ENCODE measurements around the gene ADARB1. TPM values are rescaled to one million over a fixed set of nuclear protein-coding genes. Genes with fewer than 3 reads are reported as not detected.

The ADARB1 gene
- total and polyA plus RNA-seq, 2 experiments from 2014 or later: 4.8 to 14.8 TPM

GRCh38 chr21:45072738-45073300 is 1.6 kb upstream of the ADARB1 start:
- H3K4me1 Mint-ChIP-seq: peaks cover 13% of the 10 kb centered on the region
- H3K79me2 ChIP-seq (replicated peaks; ENCODE audit: insufficient read depth): peaks cover under 1% of the 10 kb centered on the region; the same call in 1 of the 2 replicates
- H3K27ac Mint-ChIP-seq: no peak overlapping the region
- ATAC-seq (peak; percentile 34), DNase-seq (ENCODE audit: low spot score) (peak; percentile 47)
- H3K27ac ChIP-seq (ENCODE audit: low read depth): 0 out of 2 replicates have a peak overlapping the region, but pooled peaks have one; percentile 55
- H3K36me3 ChIP-seq (ENCODE audit: insufficient read depth): no peaks in the 10 kb centered on the region
- H3F3A ChIP-seq (replicated peaks; ENCODE audit: low read depth): peaks cover 12% of the 10 kb centered on the region; the same call in 1 of the 2 replicates
- peaks cover 3% of the 10 kb centered on the region; the same call in 1 of the 3 replicates for H3K36me3 Mint-ChIP-seq (ENCODE audit: low read depth)
- peak overlapping the region; percentile 82 for H3K4me3 Mint-ChIP-seq
- no peak overlapping the region for H3K4me3 ChIP-seq
- peaks cover 22% of the 10 kb centered on the region for H3K27me3 ChIP-seq (ENCODE audit: insufficient read depth)
- H3K27me3 Mint-ChIP-seq (ENCODE audit: insufficient read depth, low read depth, poor library complexity): peaks cover 22% of the 10 kb centered on the region
- TF ChIP-seq, protein P1, sequence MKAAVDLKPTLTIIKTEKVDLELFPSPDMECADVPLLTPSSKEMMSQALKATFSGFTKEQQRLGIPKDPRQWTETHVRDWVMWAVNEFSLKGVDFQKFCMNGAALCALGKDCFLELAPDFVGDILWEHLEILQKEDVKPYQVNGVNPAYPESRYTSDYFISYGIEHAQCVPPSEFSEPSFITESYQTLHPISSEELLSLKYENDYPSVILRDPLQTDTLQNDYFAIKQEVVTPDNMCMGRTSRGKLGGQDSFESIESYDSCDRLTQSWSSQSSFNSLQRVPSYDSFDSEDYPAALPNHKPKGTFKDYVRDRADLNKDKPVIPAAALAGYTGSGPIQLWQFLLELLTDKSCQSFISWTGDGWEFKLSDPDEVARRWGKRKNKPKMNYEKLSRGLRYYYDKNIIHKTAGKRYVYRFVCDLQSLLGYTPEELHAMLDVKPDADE (IDR thresholded peaks at IDR 0.05): no peak
- no peak for TF ChIP-seq JUNB (IDR thresholded peaks at IDR 0.05; ENCODE audit: unreplicated experiment)
- TF ChIP-seq CREB1 (CRISPR knock-in tag; IDR thresholded peaks at IDR 0.05; ENCODE audit: low read depth): no peak
- TF ChIP-seq STAT1 (IDR thresholded peaks at IDR 0.05; ENCODE audit: unreplicated experiment): no peak
- no peak for TF ChIP-seq REST (IDR thresholded peaks at IDR 0.05; ENCODE audit: unreplicated experiment)
- no peak for TF ChIP-seq EZH2phosphoT487 (IDR thresholded peaks at IDR 0.05; ENCODE audit: unreplicated experiment)
- no peak for TF ChIP-seq ZNF331 (CRISPR knock-in tag; IDR thresholded peaks at IDR 0.05; ENCODE audit: low read depth)
- no peak for TF ChIP-seq EZH2 (IDR thresholded peaks at IDR 0.05; ENCODE audit: low read depth, unreplicated experiment)
- no peak for TF ChIP-seq POLR2AphosphoS5 (IDR thresholded peaks at IDR 0.05; ENCODE audit: low read depth)
- TF ChIP-seq NANOG (IDR thresholded peaks at IDR 0.05; ENCODE audit: borderline replicate concordance): no peak
- no peak for TF ChIP-seq CTCF (conservative IDR thresholded peaks at IDR 0.05; ENCODE audit: low read depth in 2 of 2)
- no peak for TF ChIP-seq ZNF462 (CRISPR knock-in tag; IDR thresholded peaks at IDR 0.05)
- TF ChIP-seq ZNF114 (CRISPR knock-in tag; IDR thresholded peaks at IDR 0.05): no peak
- no peak overlapping the region for H2AFZ ChIP-seq
- H3K4me2 ChIP-seq: peak overlapping the region; percentile 77; the same call in 1 of the 2 replicates
- H4K20me1 ChIP-seq (replicated peaks; ENCODE audit: insufficient read depth): peaks cover 15% of the 10 kb centered on the region
- H3K9me2 ChIP-seq (ENCODE audit: insufficient read depth): no peaks in the 10 kb centered on the region
- H3K4me1 ChIP-seq (ENCODE audit: insufficient read depth): peaks cover 15% of the 10 kb centered on the region
- peaks cover 3% of the 10 kb centered on the region; the same call in 1 of the 3 replicates for H3K9me3 Mint-ChIP-seq
